GM18499 (cell line): ENCODE data around the gene IL6R.

Source experiments
- ATAC-seq: cut with Tn5 transposase; IDR thresholded peaks from one replicate; pipeline ENCODE4 v1.9.1; 2021; ENCODE audit warnings: moderate number of reproducible peaks; ENCODE audit not compliant: insufficient read depth, unreplicated experiment

Gene IL6R

GRCh38 chr1:154422521-154422920 lies 17.4 kb downstream of the IL6R start:
- ATAC-seq: no peak

GRCh38 chr1:154423304-154423987 lies 18.3 kb downstream of the IL6R start:
- ATAC-seq: no peak

- ATAC-seq: no peak
Observed at GRCh38 chr1:154423988-154424326, 18.8 kb downstream of the IL6R start.

- no peak for ATAC-seq
Observed at GRCh38 chr1:154425172-154425571, 20.0 kb downstream of the IL6R start.

- ATAC-seq: no peak
Observed at GRCh38 chr1:154427173-154428139, 22.3 kb downstream of the IL6R start.

- no peak for ATAC-seq
Observed at GRCh38 chr1:154429118-154429517, 24.0 kb downstream of the IL6R start.

GRCh38 chr1:154429841-154430611 lies 24.9 kb downstream of the IL6R start:
- no peak for ATAC-seq

- ATAC-seq: no peak
Observed at GRCh38 chr1:154430903-154431302, 25.8 kb downstream of the IL6R start.

GRCh38 chr1:154431586-154432373 lies 26.6 kb downstream of the IL6R start:
- ATAC-seq: no peak

- ATAC-seq: no peak
Observed at GRCh38 chr1:154433161-154433764, 28.1 kb downstream of the IL6R start.

GRCh38 chr1:154434346-154435085 lies 29.4 kb downstream of the IL6R start:
- ATAC-seq: no peak

GRCh38 chr1:154435599-154436200 lies 30.6 kb downstream of the IL6R start:
- ATAC-seq: no peak

- no peak for ATAC-seq
Observed at GRCh38 chr1:154436433-154436832, 31.3 kb downstream of the IL6R start.

GRCh38 chr1:154440036-154440804 lies 35.1 kb downstream of the IL6R start:
- no peak for ATAC-seq

GRCh38 chr1:154441241-154441888 lies 36.2 kb downstream of the IL6R start:
- ATAC-seq: no peak

- ATAC-seq: no peak
Observed at GRCh38 chr1:154442006-154442740, 37.0 kb downstream of the IL6R start.
